HFFc6 (cell line): Measurements from ENCODE around the gene KIAA1217. TPM values are rescaled to one million over a fixed set of nuclear protein-coding genes. Genes with fewer than 3 reads are reported as not detected.
A peak's percentile ranks its signal among the peaks of the same experiment; 100 is the strongest.

ENCODE experiments used
- DNase-seq: peaks from one replicate; pipeline ENCODE4 v3.0.0-alpha.2; 2018
- H3K27ac Mint-ChIP-seq: 2 replicates; pipeline ENCODE4 v1.8.0; 2020; ENCODE audit warnings: mild to moderate bottlenecking, mixed read lengths
- H3K27me3 Mint-ChIP-seq: 2 replicates; pipeline ENCODE4 v1.8.0; 2021; ENCODE audit warnings: mild to moderate bottlenecking, moderate library complexity, mixed read lengths; ENCODE audit not compliant: insufficient read depth
- H3K36me3 Mint-ChIP-seq: 2 replicates; pipeline ENCODE4 v1.8.0; 2021; ENCODE audit warnings: low read depth, mixed read lengths
- H3K4me1 Mint-ChIP-seq: 2 replicates; pipeline ENCODE4 v1.8.0; 2020; ENCODE audit warnings: low read depth, mixed read lengths
- H3K4me3 Mint-ChIP-seq: 2 replicates; pipeline ENCODE4 v1.8.0; 2020; ENCODE audit warnings: mild to moderate bottlenecking, moderate library complexity, mixed read lengths
- H3K9me3 Mint-ChIP-seq: 2 replicates; pipeline ENCODE4 v1.8.0; 2020; ENCODE audit warnings: mild to moderate bottlenecking, mixed read lengths
- CTCF ChIP-seq: fragments of 200-600 bp; sonication (generic); IDR thresholded peaks from 2 replicates; pipeline ENCODE4 v1.5.0; 2021; ENCODE audit warnings: antibody characterized with exemption, mild to moderate bottlenecking
- total RNA-seq, 6 experiments: library from RNA; stranded (reverse); fragmentation: NEBNext Ultra II Directional; extraction: Animal tissue kit (Norgen Biotek cat#: 25700); gene quantifications; 2 replicates in 1 of 6; 3 replicates in 5 of 6; pipeline ENCODE4 v1.2.3, GENCODE V29; 2021

The KIAA1217 gene
- total RNA-seq, 6 experiments from 2014 or later, result 1.3 to 2.1 (median 2.0) TPM

- no peak overlapping the region for H3K27ac Mint-ChIP-seq
- peaks cover 5% of the 10 kb centered on the region; the same call in 1 of the 2 replicates for H3K27me3 Mint-ChIP-seq
- no peak for TF ChIP-seq CTCF
- no peaks in the 10 kb centered on the region for H3K36me3 Mint-ChIP-seq
- H3K9me3 Mint-ChIP-seq, result no peaks in the 10 kb centered on the region
- H3K4me3 Mint-ChIP-seq, result no peak overlapping the region
- no peak for DNase-seq
- H3K4me1 Mint-ChIP-seq, result no peaks in the 10 kb centered on the region
These were observed 149.1 kb downstream of the KIAA1217 start for GRCh38 chr10:24358022-24358421.

GRCh38 chr10:24360282-24361127, 151.6 kb downstream of the KIAA1217 start:
- H3K36me3 Mint-ChIP-seq, result no peaks in the 10 kb centered on the region
- no peaks in the 10 kb centered on the region for H3K4me1 Mint-ChIP-seq
- no peak overlapping the region for H3K27ac Mint-ChIP-seq
- no peak overlapping the region for H3K4me3 Mint-ChIP-seq
- DNase-seq, result peak; percentile 56
- no peaks in the 10 kb centered on the region for H3K9me3 Mint-ChIP-seq
- peak; percentile 89 for TF ChIP-seq CTCF
- H3K27me3 Mint-ChIP-seq, result peaks cover 2% of the 10 kb centered on the region; the same call in 1 of the 2 replicates

GRCh38 chr10:24363070-24363469, 154.1 kb downstream of the KIAA1217 start:
- Mint-ChIP-seq H3K27me3 (no peaks in the 10 kb centered on the region; the same call in 1 of the 2 replicates), H3K36me3 (no peaks in the 10 kb centered on the region), H3K27ac (no peak overlapping the region), H3K4me1 (no peaks in the 10 kb centered on the region), H3K9me3 (no peaks in the 10 kb centered on the region), H3K4me3 (no peak overlapping the region)
- DNase-seq, result no peak
- no peak for TF ChIP-seq CTCF

- Mint-ChIP-seq H3K36me3 (no peaks in the 10 kb centered on the region), H3K9me3 (no peaks in the 10 kb centered on the region), H3K27me3 (peaks cover 9% of the 10 kb centered on the region), H3K4me1 (no peaks in the 10 kb centered on the region), H3K27ac (no peak overlapping the region), H3K4me3 (no peak overlapping the region)
- no peak for DNase-seq
- no peak for TF ChIP-seq CTCF
These were observed 158.8 kb downstream of the KIAA1217 start for GRCh38 chr10:24367688-24368087.

- H3K9me3 Mint-ChIP-seq, result no peaks in the 10 kb centered on the region
- no peak; the same call in 1 of the 2 replicates for TF ChIP-seq CTCF
- H3K36me3 Mint-ChIP-seq, result no peaks in the 10 kb centered on the region
- no peaks in the 10 kb centered on the region for H3K4me1 Mint-ChIP-seq
- peaks cover 12% of the 10 kb centered on the region for H3K27me3 Mint-ChIP-seq
- H3K4me3 Mint-ChIP-seq, result no peak overlapping the region
- no peak overlapping the region for H3K27ac Mint-ChIP-seq
- DNase-seq, result no peak
These were observed 161.9 kb downstream of the KIAA1217 start for GRCh38 chr10:24370877-24371276.
